ENCODE data around the gene BTF3L4. TPM values are rescaled to one million over a fixed set of nuclear protein-coding genes. Genes with fewer than 3 reads are reported as not detected.
"Not testable (repeated sequence)": the region's sequence is repeated elsewhere in the genome, so short reads cannot be mapped to it uniquely, and the experiment has no call there.

BTF3L4 gene
- polyA plus RNA-seq, 3 donors: 70.3 to 78.6 (median 71.1) TPM

DNA sequence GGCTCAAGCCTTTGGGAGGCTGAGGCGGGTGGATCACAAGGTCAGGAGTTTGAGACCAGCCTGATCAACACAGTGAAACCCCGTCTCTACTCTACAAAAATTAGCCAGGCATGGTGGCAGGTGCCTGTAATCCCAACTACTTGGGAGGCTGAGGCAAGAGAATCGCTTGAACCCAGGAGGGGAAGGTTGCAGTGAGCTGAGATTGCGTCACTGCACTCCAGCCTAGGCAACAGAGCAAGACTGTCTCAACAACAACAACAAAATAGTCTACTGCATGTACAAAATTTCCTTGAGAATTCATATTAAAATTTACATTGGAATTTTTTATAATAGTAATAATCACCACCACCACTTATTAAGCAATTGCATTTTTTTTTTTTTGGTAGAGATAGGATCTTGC, 6.8 kb upstream of the BTF3L4 start:
- not testable (repeated sequence) for DNase-seq

DNA sequence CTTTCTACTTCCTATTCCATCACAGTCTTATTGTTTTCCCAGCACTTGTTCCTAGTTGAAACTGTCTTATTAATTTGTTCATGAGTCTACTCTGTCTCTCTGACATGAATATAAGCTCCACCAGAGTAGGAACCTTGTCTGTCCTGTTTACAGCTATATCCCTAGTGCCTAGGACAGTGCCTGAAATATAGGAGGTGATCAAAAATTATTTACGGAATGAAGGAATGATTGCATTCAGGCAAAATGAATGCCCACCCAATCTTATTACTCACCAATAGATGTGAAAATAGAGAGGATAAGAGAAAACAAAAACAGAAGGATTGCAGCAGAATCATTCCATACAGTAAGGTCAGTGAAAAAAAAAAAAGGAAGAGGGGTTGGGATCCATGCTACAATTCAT, 2.2 kb upstream of the BTF3L4 start:
- DNase-seq: no peak

DNA sequence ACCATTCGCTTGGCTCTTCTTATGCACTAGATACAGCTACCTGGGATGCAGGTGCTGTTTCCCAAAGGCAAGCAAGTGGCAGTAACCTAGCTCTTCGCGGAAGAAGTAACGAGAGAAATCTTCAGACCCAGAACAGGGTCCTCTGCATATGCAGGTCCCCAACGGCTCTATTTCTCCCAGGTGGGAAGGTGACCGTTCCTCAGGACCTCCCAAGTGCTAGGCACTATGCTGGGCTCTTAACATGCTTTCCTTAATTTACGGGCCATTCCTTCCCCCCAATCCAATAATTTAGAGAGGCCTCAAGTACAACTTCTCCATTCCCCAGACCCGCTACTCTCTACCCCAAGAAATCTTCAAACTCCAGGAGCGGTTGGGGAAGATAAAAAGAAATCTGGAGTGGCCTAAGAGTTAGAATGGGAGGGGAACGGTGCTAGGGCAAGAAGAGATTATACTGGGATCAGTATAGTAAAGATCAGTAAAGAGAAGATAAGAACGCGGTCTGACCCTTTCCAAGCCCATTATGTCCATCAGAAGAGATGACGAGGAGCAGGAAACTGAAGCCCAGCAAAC, 1.5 kb upstream of the BTF3L4 start:
- no peak for DNase-seq

DNA sequence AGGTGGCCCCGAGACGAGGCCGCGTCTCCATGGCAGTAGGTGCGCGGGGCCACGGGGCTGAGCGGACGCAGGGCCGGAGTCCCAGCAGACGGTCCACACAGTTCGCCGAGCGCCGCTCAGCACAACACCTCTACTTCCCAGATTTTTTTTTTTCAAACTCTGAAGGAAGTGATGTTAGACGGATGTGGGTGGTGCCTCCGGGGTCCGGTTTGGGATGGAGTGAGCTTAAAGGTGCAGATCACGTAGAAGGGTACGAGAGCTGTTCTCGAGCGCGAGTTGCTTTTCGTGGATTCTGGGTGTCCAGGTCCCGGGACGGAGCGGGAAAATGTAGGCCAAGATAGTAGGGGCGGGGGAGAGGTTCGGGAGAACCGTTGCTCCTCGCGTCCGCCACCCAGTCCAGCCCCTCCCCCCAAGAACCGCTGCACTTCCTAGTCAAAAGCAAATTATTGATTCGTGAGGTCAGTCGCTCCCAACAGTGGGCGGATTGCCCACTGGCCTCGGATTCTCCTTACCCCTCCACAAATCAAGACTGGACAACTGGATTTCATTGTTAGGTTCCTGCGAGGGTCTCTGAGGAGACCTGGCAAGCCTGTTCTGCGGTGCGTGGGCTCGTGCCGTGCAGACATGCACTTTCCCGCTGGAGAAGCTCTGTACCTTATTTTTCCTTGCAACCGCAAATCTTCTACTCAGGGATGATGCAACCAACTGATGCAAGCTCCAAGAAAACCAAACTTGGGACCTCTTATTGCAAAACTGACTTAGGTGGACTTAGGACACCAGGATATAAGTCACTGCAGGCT, 829 bp upstream of the BTF3L4 start, which contains the start of gene TXNDC12:
Gene TXNDC12, minus strand, starts transcription at position 126 of the 800 bp plus-strand sequence. Its CDS starts 95 bp downstream, at position 31.
- peak; percentile 91 for DNase-seq

DNA sequence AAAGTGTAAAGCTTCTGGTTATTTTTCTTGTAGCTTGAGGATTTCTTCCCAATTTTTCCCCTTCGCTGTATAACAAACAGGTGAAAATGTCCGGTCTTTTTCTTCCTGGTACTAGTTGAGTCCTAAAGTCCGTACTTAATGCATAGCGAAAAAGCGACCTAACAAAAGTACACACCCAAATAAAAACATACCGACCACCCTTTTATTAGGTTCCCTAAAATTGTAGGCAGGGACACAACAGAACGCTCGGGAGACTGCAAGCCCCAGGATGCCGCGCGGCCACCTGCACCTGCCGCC, 281 bp upstream of the BTF3L4 start:
- no peak for DNase-seq

DNA sequence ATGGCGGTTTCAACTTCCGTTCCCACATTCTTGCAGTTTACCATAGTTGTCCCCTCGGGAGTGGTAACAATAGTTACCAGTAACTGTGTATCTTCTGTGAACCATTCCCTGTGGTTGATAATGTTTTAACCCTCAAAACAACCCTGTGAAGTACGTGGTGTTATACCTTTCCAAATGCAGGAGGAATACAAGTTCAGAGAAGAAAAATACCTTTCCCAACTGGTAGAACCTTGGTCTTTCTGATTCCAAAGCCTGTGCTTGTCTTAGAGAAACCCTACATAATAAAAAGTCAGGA, 789 bp downstream of the BTF3L4 start:
- no peak for DNase-seq

DNA sequence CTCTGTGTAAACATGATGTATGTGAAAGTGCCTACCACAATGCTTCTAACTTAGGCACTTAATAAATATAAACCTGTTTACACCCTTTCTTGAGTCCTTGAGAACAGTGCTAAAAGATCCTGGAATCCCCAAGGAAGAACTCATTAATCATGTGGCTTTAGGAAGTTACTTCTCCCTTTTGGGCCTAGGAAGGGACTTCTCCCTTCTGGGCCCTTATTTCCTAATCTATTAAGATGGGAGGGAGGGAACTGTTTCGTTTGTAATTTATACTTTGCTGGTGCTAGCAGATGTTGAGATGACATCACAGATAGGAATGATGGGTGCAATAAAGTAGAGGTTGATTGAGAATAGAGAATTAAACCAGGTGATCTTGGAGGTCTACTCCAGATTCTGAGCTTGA, 1.2 kb downstream of the BTF3L4 start:
- DNase-seq: no peak

DNA sequence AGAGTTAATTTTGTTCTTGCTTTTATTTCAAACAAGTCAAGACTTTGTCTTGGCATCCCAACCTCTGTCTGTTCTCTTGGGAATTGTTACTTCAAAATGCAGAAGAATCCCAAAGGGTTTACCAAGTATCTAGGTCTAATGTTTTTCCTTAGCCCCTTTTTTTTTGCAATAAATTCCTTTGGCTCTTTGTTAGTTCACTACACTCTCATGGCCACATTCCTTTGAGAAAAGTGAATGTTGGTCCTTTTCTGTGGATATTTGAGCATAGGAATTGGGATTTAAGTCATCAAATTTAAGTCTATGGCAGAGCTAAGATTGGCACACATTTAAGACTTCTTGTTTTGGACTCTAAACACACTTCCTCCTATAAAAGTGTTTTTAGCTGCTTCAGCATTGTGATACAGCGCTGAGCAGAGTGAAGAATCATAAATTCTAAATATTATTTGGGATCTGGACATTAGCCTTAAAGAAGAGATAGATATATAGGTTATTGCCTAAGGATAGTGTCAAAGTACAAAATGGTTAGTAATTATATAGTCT, 1.9 kb downstream of the BTF3L4 start:
- DNase-seq: no peak

DNA sequence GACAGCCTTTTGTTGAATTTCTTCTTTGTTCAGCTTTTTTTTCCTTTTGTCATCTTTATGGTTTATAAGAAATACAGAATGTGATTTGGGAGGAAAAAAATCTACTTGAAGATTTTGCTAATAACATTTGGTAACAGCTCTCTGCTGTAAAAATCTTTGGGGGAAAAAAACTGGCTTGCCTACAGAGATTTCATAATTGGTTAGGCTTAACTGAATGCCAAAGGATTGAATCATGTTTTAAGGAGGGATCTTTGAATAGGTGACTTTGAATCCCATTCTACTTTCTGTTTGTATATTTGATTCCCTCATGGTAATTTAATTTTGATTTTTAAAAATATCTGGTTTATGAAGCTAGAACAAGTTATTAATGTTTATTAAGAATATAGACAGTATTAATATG, 3.2 kb downstream of the BTF3L4 start:
- no peak for DNase-seq

DNA sequence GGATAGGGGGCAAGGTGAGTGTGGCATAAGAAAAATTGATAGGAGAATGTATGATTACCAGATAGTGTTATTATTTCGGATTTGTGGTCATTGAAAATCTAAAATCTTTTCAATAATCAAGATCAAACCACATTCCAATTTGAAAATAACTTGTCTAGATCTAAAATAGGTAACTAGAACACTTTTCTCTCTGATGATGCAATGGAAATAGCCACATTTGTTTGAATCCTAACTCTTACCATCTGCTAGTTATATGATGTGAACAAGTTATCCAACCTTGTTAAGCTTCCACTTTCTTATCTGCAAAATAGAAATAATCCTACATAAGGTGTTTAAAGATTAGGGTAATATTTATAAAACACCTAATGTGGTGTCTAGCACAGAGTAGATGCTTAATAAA, 3.8 kb downstream of the BTF3L4 start:
- no peak for DNase-seq

DNA sequence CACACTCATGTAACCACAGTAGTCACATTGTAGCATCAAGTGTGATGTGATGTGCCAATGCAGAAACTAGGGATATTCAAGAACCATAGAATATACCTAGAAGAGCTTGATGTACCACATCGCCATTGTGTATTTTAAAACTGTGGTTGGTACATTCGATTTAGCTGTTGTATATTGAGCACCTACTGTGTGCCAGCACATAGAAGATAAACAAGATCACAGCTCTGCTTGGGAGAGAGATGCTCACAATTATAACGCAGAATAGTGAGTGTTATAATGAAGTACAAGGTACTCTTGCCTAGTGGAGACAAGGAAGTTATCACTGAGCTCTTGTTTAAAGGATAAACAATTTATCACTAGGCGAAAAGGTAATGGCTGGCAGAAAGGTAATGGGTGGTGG, 4.7 kb downstream of the BTF3L4 start:
- no peak for DNase-seq

DNA sequence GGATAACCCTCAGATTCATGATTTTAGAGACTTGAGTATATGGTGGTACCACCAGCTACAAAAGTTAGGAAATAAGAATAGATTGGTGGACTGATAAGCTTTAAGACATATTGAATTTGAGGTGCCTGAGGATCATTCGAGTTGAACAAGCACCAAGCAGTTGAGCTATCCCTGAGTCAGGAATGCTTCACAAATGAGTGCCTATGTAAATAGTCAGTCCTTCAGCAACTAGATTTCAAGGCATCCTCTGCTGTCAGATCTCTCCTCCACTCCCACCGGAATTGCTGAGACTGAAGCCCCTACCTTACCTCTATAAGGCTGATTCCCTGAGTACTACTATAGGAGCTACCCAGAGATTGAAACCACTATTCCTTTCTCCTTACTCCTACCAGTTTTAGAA, 7.1 kb downstream of the BTF3L4 start:
- no peak for DNase-seq

DNA sequence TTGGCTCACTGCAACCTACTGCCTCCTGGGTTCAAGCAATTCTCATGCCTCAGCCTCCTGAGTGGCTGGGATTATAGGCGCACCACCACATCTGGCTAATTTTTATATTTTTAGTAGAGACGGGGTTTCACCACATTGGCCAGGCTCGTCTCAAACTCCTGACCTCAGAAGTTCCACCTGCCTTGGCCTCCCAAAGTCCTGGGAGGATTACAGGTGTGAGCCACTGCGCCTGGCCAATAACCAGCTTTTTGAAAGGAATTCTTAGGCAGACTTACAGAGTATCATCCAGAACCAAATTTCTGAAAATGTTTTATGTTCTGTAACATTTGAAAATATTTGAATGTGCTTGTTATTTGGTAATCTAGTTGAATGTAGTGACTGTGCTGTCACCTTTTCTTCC, 14.6 kb downstream of the BTF3L4 start:
- DNase-seq: no peak

DNA sequence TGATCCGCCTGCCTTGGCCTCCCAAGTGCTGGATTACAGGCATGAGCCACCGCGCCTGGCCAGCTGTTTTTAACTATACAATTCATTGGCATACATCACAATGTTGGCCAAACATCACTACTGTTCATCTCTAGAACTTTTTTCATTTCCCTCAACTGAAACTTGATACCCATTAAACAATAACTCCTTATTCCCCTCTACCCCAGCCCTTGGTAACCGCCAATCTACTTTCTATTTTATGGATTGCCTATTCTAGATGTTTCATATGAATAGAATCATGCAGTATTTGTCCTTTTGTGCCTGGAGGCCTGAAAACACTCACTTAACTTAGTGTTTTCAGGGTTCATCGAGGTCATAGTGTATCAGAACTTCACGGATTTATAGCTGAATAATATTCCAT, 16.2 kb downstream of the BTF3L4 start:
- DNase-seq: no peak

DNA sequence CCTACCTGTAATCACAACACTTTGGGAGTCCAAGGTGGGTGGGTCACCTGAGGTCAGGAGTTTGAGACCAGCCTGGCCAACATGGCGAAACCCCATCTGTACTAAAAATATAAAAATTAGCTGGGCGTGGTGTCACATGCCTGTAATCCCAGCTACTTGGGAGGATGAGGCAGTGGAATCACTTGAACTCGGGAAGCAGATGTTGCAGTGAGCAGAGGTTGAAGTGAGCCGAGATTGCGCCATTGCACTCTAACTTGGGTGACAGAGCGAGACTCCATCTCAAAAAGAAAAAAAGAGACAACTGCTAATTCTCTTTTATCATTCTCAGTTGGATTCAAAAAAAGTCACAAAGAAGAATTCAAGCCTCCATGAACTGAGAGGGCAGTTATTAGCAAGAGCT, 21.2 kb downstream of the BTF3L4 start:
- not testable (repeated sequence) for DNase-seq

DNA sequence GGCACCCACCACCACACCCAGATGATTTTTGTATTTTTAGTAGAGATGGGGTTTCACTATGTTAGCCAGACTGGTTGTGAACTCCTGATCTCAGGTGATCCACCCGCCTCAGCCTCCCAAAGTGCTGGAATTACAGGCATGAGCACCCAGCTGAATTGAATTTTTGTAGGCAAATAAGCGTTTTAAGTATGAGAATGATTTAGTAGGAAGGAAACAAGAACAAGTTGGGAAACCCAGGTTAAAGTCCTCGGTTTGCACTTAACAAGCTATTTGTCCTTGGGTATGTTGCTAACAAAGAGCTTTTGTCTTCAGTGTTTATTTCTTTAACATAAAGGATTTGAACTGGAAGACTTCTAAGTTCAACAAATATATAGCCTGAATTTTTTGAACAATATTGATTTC, 23.9 kb downstream of the BTF3L4 start:
- no peak for DNase-seq

DNA sequence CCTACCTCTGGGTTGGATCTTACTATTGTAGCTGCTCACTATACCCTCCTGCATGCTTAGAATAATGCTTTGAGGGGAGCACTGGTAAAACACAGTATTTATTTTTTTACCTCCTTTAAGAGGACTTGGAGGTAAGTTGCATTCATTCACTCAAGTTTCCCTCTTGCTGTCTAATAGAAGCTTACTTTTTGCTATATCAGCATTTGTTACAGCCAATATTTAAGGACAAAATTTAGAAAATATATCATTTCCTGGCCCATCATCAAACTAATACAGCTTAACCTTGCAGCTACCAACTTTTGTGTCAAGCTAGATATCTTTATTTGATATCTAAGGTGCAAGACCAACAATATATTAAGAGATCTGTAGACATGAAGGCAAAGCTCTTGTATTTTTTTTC, 31.8 kb downstream of the BTF3L4 start:
- DNase-seq: not testable (repeated sequence)

DNA sequence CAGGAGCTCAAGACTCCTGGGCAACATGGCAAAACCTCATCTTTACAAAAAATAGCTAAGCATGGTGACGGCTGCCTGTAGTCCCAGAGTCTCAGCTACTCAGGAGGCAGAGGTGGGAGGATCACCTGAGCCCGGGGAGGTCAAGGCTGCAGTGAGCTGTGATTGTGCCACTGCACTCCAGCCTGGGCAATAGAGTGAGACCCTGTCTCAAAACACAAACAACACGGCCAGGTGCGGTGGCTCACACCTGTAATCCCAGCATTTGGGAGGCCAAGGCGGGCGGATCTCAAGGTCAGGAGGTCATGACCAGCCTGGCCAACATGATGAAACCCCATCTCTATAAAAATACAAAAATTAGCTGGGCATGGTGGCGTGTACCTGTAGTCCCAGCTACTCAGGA, 38.2 kb downstream of the BTF3L4 start:
- DNase-seq: not testable (repeated sequence)

DNA sequence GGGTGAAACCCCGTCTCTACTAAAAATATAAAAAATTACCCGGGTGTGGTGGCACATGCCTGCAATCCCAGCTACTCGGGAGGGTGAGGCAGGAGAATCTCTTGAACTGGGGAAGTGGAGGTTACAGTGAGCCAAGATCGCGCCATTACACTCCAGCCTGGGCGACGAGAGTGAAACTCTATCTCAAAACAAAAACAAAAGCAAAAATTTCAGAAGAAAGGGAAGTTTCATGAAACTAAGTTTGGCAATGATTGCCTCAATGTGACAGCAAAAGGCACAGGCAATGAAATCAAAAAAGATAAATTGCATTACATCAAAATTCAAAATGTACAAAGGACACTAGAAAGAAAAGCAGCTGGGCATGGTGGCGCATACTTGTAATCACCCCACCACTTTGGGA, 40.1 kb downstream of the BTF3L4 start:
- no peak for DNase-seq

DNA sequence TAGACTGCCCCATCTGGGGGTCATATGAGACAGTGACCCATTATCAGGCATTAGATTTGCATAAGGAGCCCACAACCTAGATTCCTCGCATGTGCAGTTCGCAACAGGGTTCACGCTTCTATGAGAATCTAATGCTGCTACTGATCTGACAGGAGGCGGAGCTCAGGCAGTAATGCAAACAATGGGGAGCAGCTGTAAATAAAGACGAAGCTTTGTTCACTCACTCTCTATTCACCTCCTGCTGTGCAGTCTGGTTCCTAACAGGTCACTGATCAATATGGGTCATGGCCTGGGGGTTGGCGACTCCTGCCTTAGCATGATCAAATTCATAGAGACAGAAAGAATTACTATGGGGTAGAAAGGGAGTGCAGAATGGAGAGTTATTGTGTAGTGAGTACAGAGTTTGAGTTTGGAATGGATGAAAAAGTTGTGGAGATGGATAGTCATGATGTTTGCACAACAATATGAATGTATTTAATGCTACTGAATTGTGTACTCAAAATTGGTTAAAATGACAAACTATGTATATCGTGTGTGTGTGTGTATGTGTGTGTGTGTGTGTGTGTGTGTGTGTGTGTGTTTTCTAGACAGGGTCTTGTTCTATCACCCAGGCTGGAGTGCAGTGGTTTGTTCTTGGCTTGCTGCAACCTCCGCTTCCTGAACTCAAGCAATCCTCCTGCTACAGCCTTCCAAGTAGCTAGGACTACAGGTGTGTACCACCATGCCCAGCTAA, 42.2 kb downstream of the BTF3L4 start:
- DNase-seq: no peak

DNA sequence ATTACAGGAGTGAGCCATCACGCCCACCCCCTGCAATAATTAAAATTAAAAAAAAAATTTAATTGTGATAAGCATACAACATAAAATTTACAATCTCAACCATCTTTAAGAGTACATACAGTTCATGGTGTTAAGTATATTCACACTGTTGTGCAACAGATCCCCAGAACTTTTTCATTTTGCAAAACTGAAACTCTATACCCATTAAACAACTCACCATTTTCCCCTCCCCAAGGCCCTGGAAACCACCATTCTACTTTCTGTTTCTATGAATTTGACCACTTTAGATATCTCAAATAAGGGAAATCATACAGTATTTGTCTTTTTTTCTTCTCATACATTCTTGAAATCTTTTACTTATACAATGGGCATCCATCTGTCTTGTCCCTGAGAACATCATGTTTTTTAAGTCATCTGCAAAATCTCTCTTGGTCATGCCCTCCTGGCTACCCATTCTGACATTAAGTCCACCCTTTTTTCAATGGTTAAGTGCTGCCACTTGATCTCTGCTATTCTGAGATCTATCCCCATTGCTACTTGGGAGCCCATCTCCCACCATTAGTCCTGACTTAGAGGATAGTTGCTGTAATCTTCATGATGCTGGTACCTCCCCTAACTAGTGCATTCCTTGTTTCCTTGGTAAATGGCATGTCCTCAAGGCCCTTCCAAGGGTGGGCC, 46.4 kb downstream of the BTF3L4 start:
- DNase-seq: no peak

DNA sequence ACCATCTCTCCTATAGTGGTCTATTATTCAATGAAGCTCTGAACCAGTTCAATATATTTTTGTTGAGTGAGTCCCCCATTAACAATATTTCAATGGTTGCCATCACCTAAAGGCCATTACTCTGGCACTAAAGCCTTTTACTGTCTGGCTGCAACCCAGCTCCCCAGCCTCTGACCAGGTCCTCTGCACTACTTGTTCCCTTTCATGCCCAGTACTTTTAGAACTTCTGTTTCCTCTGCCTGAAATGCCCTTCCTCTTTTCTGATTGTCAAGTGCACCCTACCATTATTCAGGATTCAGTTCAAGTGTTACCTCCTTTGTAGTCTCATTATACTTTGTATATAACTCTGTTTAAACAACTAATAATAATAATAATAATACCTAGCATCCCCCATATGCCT, 55.4 kb downstream of the BTF3L4 start:
- no peak for DNase-seq

DNA sequence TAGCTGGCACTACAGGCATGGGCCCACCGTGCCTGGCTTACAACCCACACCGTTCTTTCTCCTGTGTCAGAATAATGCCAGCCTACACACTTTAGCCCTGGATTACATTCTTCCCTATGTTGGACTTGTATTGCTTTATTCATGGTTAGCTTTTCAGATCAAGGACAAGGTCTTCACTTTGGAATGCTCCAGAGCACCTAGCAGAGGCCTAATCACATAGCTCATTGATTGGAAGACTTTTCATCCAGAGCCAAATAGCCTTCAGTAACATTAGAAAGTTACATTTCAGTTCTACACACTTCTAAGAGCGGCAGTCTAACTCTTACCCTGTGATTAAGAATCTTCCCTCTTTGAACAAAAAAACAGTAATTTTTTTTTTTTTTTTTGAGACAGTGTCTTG, 56.4 kb downstream of the BTF3L4 start:
- DNase-seq: no peak
